ENCODE data around the gene GRID2. TPM values are rescaled to one million over a fixed set of nuclear protein-coding genes. Genes with fewer than 3 reads are reported as not detected.

Gene GRID2
- total RNA-seq, 6 donors from 2014 or later = 0.76 TPM; not detected in 5

- ATAC-seq (ENCODE audit: low FRiP score in 2 of 2) = no peak
- 77 to 87% methylated on average over 2 of the region's 2 CpGs for WGBS, 2 donors
Observed at GRCh38 chr4:93243262-93243661, 939.5 kb downstream of the GRID2 start.

GRCh38 chr4:93261207-93261606, 957.4 kb downstream of the GRID2 start:
- Histone ChIP-seq H3K36me3 (no peaks in the 10 kb centered on the region), H3K27ac (no peak overlapping the region), H3K4me3 (no peak overlapping the region), H3K27me3 (no peaks in the 10 kb centered on the region), H3K9me3 (no peaks in the 10 kb centered on the region), H3K4me1 (no peaks in the 10 kb centered on the region)
- WGBS, 2 donors = 85 to 96% methylated on average over 3 of the region's 3 CpGs
- no peak for ATAC-seq (ENCODE audit: low FRiP score in 2 of 2)
- DNase-seq = no peak
- TF ChIP-seq CTCF (IDR thresholded peaks at IDR 0.05) (no peak), POLR2AphosphoS5 (IDR thresholded peaks at IDR 0.05) (no peak), EP300 (IDR thresholded peaks at IDR 0.05) (no peak), POLR2A (IDR thresholded peaks at IDR 0.05) (no peak)

More at GRCh38 chr4:93243262-93243661, 939.5 kb downstream of the GRID2 start:
- TF ChIP-seq EP300 (IDR thresholded peaks at IDR 0.05) = no peak
- TF ChIP-seq POLR2A (IDR thresholded peaks at IDR 0.05) = no peak
- no peak for TF ChIP-seq POLR2AphosphoS5 (IDR thresholded peaks at IDR 0.05)
- TF ChIP-seq CTCF (IDR thresholded peaks at IDR 0.05) = no peak
- Histone ChIP-seq H3K27me3 (no peaks in the 10 kb centered on the region), H3K27ac (no peak overlapping the region), H3K36me3 (no peaks in the 10 kb centered on the region), H3K9me3 (no peaks in the 10 kb centered on the region), H3K4me3 (no peak overlapping the region), H3K4me1 (no peaks in the 10 kb centered on the region)
- DNase-seq = no peak

- WGBS, 2 donors = 38 to 49% methylated on average over 1 of the region's 1 CpG
Observed at GRCh38 chr4:93263166-93263565, 959.4 kb downstream of the GRID2 start.

GRCh38 chr4:93267747-93268146, 964.0 kb downstream of the GRID2 start:
- 93 to 95% methylated on average over 2 to 3 of the region's 3 CpGs for WGBS, 2 donors
- H3K4me1 ChIP-seq = no peaks in the 10 kb centered on the region

More at GRCh38 chr4:93263166-93263565, 959.4 kb downstream of the GRID2 start:
- H3K4me1 ChIP-seq = no peaks in the 10 kb centered on the region
- H3K27me3 ChIP-seq = no peaks in the 10 kb centered on the region
- ATAC-seq (ENCODE audit: low FRiP score in 2 of 2) = no peak
- TF ChIP-seq POLR2AphosphoS5 (IDR thresholded peaks at IDR 0.05) (no peak), EP300 (IDR thresholded peaks at IDR 0.05) (no peak), CTCF (IDR thresholded peaks at IDR 0.05) (no peak)
- DNase-seq = no peak
- H3K4me3 ChIP-seq = no peak overlapping the region
- H3K27ac ChIP-seq = no peak overlapping the region
- H3K9me3 ChIP-seq = no peaks in the 10 kb centered on the region
- H3K36me3 ChIP-seq = no peaks in the 10 kb centered on the region

More at GRCh38 chr4:93267747-93268146, 964.0 kb downstream of the GRID2 start:
- Histone ChIP-seq H3K27me3 (no peaks in the 10 kb centered on the region), H3K9me3 (no peaks in the 10 kb centered on the region), H3K27ac (no peak overlapping the region), H3K36me3 (no peaks in the 10 kb centered on the region), H3K4me3 (no peak overlapping the region)
- TF ChIP-seq EP300 (IDR thresholded peaks at IDR 0.05) = no peak
- no peak for TF ChIP-seq POLR2AphosphoS5 (IDR thresholded peaks at IDR 0.05)
- no peak for TF ChIP-seq POLR2A (IDR thresholded peaks at IDR 0.05)
- TF ChIP-seq CTCF (IDR thresholded peaks at IDR 0.05) = no peak
- DNase-seq = no peak
- ATAC-seq (ENCODE audit: low FRiP score in 2 of 2) = no peak

Measured in upper lobe of left lung (tissue), 6 donors.